Cardiac fibroblast (primary cell): ENCODE measurements around the gene HPSE.
"Not testable (repeated sequence)": the region's sequence is repeated elsewhere in the genome, so short reads cannot be mapped to it uniquely, and the experiment has no call there.

Experiments
- DNase-seq, 2 donors: peaks; one replicate each; pipeline versions ENCODE4 v3.0.0 to v3.0.0-alpha.2; 2010; ENCODE audit warnings: low read depth in 2 of 2
- H3K4me3 ChIP-seq, 2 donors: replicated peaks in 1 of 2; 1 replicate in 1 of 2; 2 replicates in 1 of 2; pipeline ENCODE4 v1.5.1; 2011; ENCODE audit warnings: low read depth in 2 of 2, low read length in 2 of 2, mild to moderate bottlenecking in 2 of 2, moderate library complexity in 1 of 2
- CTCF ChIP-seq: IDR thresholded peaks from one replicate; pipeline ENCODE4 v1.5.1; 2011; ENCODE audit warnings: low read depth, mild to moderate bottlenecking, low read length, inconsistent platforms

Gene HPSE

GRCh38 chr4:83284193-83285054 is 50.2 kb downstream of the HPSE start, which contains the start of gene COQ2:
TSS of gene COQ2 (minus strand) at chr4:83284798. CDS start at chr4:83284764, 34 bp downstream.
- peak within 1 kb of the TSS; percentile 67 to 69 for H3K4me3 ChIP-seq
- peak; percentile 96 to 97 for DNase-seq
- no peak for TF ChIP-seq CTCF

GRCh38 chr4:83283181-83283580 is 51.5 kb downstream of the HPSE start:
- no peak for TF ChIP-seq CTCF
- no peak overlapping the region for H3K4me3 ChIP-seq
- DNase-seq, result no peak

GRCh38 chr4:83282049-83282535 is 52.6 kb downstream of the HPSE start:
- peak; percentile 76 to 81 for DNase-seq
- no peak overlapping the region for H3K4me3 ChIP-seq
- peak; percentile 73 for TF ChIP-seq CTCF

- DNase-seq, result no peak
- TF ChIP-seq CTCF, result no peak
- no peak overlapping the region for H3K4me3 ChIP-seq
Observed at GRCh38 chr4:83281307-83281706, 53.3 kb downstream of the HPSE start.

GRCh38 chr4:83276299-83277040 is 58.2 kb downstream of the HPSE start:
- no peak for TF ChIP-seq CTCF

GRCh38 chr4:83273926-83274325 is 60.7 kb downstream of the HPSE start:
- H3K4me3 ChIP-seq, DNase-seq: not testable (repeated sequence)

More at GRCh38 chr4:83276299-83277040, 58.2 kb downstream of the HPSE start:
- H3K4me3 ChIP-seq, result no peak overlapping the region
- DNase-seq, result no peak

- H3K4me3 ChIP-seq, result no peak overlapping the region
- TF ChIP-seq CTCF, result no peak
- no peak for DNase-seq
Observed at GRCh38 chr4:83272900-83273299, 61.7 kb downstream of the HPSE start.
